MCF 10A (cell line): ENCODE data around the gene MPRIP. TPM values are rescaled to one million over a fixed set of nuclear protein-coding genes. Genes with fewer than 3 reads are reported as not detected.
A peak's percentile ranks its signal among the peaks of the same experiment; 100 is the strongest.

Source experiments
- BruUV-seq: library from RNA; stranded (reverse); fragments of 400-500 nt; replicated peaks from 2 replicates; lab custom pipeline; 2021; lab: Mats Ljungman, UMichigan
- CTCF ChIA-PET: fragments of 300-600 bp; sonication (Branson Sonifier 250); formaldehyde crosslinking; extraction: SDS; loops from one replicate; lab custom pipeline; 2021; ENCODE audit warnings: antibody characterized with exemption, inconsistent platforms; lab: Yijun Ruan, JAX
- POLR2A ChIA-PET: fragments of 300-600, 350-650 bp; sonication (Branson Sonifier 250); formaldehyde crosslinking; extraction: SDS; loops from one replicate; lab custom pipeline; 2020; ENCODE audit warnings: antibody characterized with exemption, inconsistent platforms; lab: Yijun Ruan, JAX
- DNase-seq: peaks from one replicate; pipeline ENCODE4 v3.0.0-alpha.2; 2018; ENCODE audit not compliant: unreplicated experiment
- H3K27ac Mint-ChIP-seq: one replicate; pipeline ENCODE4 v1.8.0; 2022; ENCODE audit warnings: mild to moderate bottlenecking, low read depth, mixed read lengths; ENCODE audit not compliant: unreplicated experiment
- H3K27me3 Mint-ChIP-seq: one replicate; pipeline ENCODE4 v1.8.0; 2022; ENCODE audit warnings: mixed read lengths; ENCODE audit not compliant: insufficient read depth, unreplicated experiment
- H3K36me3 Mint-ChIP-seq: one replicate; pipeline ENCODE4 v1.8.0; 2022; ENCODE audit warnings: mild to moderate bottlenecking, moderate library complexity, mixed read lengths; ENCODE audit not compliant: insufficient read depth, unreplicated experiment
- H3K4me1 Mint-ChIP-seq: one replicate; pipeline ENCODE4 v1.8.0; 2022; ENCODE audit warnings: mixed read lengths; ENCODE audit not compliant: insufficient read depth, unreplicated experiment
- H3K4me3 Mint-ChIP-seq: one replicate; pipeline ENCODE4 v1.8.0; 2022; ENCODE audit warnings: mild to moderate bottlenecking, moderate library complexity, mixed read lengths; ENCODE audit not compliant: unreplicated experiment
- H3K9me3 Mint-ChIP-seq: one replicate; pipeline ENCODE4 v1.8.0; 2022; ENCODE audit warnings: mixed read lengths; ENCODE audit not compliant: unreplicated experiment
- CTCF ChIP-seq: fragments of 200-600 bp; IDR thresholded peaks from one replicate; pipeline ENCODE4 v1.8.0; 2022; ENCODE audit warnings: antibody characterized with exemption, mild to moderate bottlenecking; ENCODE audit not compliant: unreplicated experiment
- intact Hi-C: fragments of 100-400 bp; cut with micrococcal nuclease; formaldehyde crosslinking; loops from 2 replicates; pipeline ENCODE4 v1.14.1; 2022
- total RNA-seq: library from RNA; stranded (reverse); gene quantifications from 2 replicates; pipeline ENCODE4 v1.2.3, GENCODE V29; 2022

MPRIP gene
- total RNA-seq, 1 experiment from 2014 or later, result 230 TPM

GRCh38 chr17:17154556-17154955 lies 112.3 kb downstream of the MPRIP start:
- no peak overlapping the region for H3K27ac Mint-ChIP-seq
- BruUV-seq, result no TSS peak
- H3K36me3 Mint-ChIP-seq, result peaks cover 52% of the 10 kb centered on the region
- H3K4me1 Mint-ChIP-seq, result peaks cover 33% of the 10 kb centered on the region
- no peaks in the 10 kb centered on the region for H3K9me3 Mint-ChIP-seq
- no peaks in the 10 kb centered on the region for H3K27me3 Mint-ChIP-seq
- no peak for TF ChIP-seq CTCF
- ChIA-PET CTCF (no interaction called here), POLR2A (no interaction called here)
- no peak overlapping the region for H3K4me3 Mint-ChIP-seq
- no peak for DNase-seq
- intact Hi-C loops, result loop anchor here (5.0 to 10.0 kb wide), 2 partner anchors 112 to 150 kb away; partner anchors contain the start of gene MPRIP

GRCh38 chr17:17154981-17155380 lies 112.7 kb downstream of the MPRIP start:
- ChIA-PET POLR2A (no interaction called here), CTCF (no interaction called here)
- no peak for TF ChIP-seq CTCF
- no peaks in the 10 kb centered on the region for H3K27me3 Mint-ChIP-seq
- no peak overlapping the region for H3K27ac Mint-ChIP-seq
- H3K4me1 Mint-ChIP-seq, result peaks cover 33% of the 10 kb centered on the region
- H3K9me3 Mint-ChIP-seq, result no peaks in the 10 kb centered on the region
- H3K4me3 Mint-ChIP-seq, result no peak overlapping the region
- peaks cover 48% of the 10 kb centered on the region for H3K36me3 Mint-ChIP-seq
- no peak for DNase-seq
- intact Hi-C loops, result loop anchor here (5.0 to 10.0 kb wide), 2 partner anchors 113 to 150 kb away; partner anchors contain the start of gene MPRIP
- BruUV-seq, result no TSS peak

- H3K4me1 Mint-ChIP-seq, result peaks cover 33% of the 10 kb centered on the region
Observed at GRCh38 chr17:17155568-17155967, 113.3 kb downstream of the MPRIP start.

GRCh38 chr17:17156107-17156506 lies 113.8 kb downstream of the MPRIP start:
- peaks cover 38% of the 10 kb centered on the region for H3K36me3 Mint-ChIP-seq
- POLR2A ChIA-PET, result no interaction called here
- H3K27ac Mint-ChIP-seq, result peak overlapping the region; percentile 19
- H3K4me1 Mint-ChIP-seq, result peaks cover 29% of the 10 kb centered on the region
- CTCF ChIA-PET, result interaction anchor here (1.1 to 1.3 kb wide), 2 partner anchors 10 to 16 kb away, joined by 3 read pairs; no protein-coding TSS in a partner anchor
- intact Hi-C loops, result loop anchor here (10.0 kb wide), 1 partner anchor 151 kb away; no protein-coding TSS in a partner anchor
- no peak for TF ChIP-seq CTCF
- no peaks in the 10 kb centered on the region for H3K9me3 Mint-ChIP-seq
- H3K27me3 Mint-ChIP-seq, result no peaks in the 10 kb centered on the region
- peak; percentile 67 for DNase-seq
- H3K4me3 Mint-ChIP-seq, result no peak overlapping the region
- BruUV-seq, result no TSS peak

More at GRCh38 chr17:17155568-17155967, 113.3 kb downstream of the MPRIP start:
- Mint-ChIP-seq H3K27me3 (no peaks in the 10 kb centered on the region), H3K27ac (peak overlapping the region; percentile 19), H3K4me3 (no peak overlapping the region), H3K9me3 (no peaks in the 10 kb centered on the region), H3K36me3 (peaks cover 42% of the 10 kb centered on the region)
- ChIA-PET POLR2A (no interaction called here), CTCF (interaction anchor here (1.1 kb wide), 1 partner anchor 16 kb away, joined by 3 read pairs; no protein-coding TSS in a partner anchor)
- intact Hi-C loops, result loop anchor here (10.0 kb wide), 1 partner anchor 151 kb away; no protein-coding TSS in a partner anchor
- BruUV-seq, result no TSS peak
- TF ChIP-seq CTCF, result no peak
- no peak for DNase-seq
